NCI-H146 treated with DMSO at 0.1 percent for 48 hours (cell line): ENCODE data around the gene CYP27C1.

Experiments
- DNase-seq: peaks from one replicate; lab custom pipeline; 2025; ENCODE audit not compliant: unreplicated experiment; lab: John Stamatoyannopoulos, UW

CYP27C1 gene

DNA sequence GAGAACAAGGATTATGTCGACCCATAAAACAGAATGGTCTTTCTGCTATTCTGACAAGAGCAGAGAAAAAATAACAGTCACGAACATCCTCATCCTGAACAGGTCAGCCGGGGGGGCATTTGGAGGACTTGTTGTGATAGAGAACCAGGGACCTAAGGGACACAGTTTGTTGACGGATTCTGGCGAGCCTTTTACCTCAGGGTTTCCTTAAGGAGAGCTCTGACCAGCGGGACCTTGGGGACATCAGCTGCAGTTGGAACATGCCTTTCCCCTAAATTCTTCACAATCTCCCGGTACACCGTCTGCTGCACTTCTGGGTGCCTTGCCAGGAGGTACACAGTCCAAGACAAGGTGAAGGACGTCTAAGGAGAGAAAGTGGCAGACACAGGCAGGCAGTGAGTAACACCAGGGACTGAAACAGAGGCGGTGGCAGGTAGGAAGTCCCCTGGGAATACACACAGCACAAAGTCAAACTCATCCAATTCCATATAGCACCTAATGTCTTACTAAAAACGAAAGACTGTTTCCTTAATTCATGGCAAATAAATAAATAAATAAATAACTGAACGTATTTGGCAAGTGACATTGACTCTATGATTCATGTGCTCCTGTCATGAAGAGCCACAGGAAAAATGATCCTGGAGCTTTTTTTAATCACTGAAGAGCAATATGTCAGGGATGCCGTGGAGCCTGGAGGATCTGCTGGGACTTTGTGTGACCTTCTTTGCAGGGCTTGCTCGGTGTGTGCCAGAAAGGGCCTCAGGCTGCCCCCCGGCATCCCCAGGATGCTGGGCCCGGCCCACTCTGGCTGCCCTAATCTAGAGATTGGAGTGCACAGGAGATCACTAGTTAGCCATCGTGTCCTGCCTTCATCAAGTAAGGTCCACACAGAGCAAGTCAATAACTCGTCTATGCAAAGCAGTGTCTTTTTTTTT lies 24.7 kb downstream of the CYP27C1 start:
- no peak for DNase-seq

DNA sequence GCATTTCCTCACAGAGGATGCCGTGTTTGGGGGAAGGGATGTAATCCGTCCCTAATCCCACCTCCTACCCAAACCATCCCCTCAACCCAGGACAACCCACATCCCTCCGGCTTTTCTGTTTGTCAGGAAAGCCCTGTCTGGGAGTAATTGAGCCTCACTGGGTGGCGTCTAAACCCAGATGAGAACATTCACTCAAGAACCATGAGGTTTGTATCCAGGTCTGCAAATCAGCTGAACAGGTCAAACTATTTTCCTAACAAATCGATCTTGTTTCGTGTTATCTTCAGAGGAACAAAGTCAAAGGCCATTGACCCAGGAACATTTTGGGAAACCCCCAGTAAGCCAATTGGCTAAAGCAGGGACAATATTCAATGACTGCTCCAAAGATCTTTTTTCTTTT lies 25.7 kb downstream of the CYP27C1 start:
- DNase-seq = no peak

DNA sequence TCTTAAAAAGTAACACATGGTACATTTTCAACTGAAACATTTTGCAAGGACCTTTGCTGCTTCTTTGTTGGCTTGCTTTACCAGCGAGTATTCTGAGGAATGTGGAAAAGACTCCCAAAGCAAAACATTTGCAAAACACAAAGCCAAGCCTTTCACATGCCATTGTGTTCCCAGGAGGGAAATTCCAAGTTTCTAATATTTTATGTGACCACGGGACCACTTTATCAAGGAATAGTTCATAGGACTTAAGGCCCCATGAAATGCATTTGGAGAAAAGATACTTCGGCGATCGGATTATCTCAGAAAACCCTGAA lies 26.2 kb downstream of the CYP27C1 start:
- no peak for DNase-seq

DNA sequence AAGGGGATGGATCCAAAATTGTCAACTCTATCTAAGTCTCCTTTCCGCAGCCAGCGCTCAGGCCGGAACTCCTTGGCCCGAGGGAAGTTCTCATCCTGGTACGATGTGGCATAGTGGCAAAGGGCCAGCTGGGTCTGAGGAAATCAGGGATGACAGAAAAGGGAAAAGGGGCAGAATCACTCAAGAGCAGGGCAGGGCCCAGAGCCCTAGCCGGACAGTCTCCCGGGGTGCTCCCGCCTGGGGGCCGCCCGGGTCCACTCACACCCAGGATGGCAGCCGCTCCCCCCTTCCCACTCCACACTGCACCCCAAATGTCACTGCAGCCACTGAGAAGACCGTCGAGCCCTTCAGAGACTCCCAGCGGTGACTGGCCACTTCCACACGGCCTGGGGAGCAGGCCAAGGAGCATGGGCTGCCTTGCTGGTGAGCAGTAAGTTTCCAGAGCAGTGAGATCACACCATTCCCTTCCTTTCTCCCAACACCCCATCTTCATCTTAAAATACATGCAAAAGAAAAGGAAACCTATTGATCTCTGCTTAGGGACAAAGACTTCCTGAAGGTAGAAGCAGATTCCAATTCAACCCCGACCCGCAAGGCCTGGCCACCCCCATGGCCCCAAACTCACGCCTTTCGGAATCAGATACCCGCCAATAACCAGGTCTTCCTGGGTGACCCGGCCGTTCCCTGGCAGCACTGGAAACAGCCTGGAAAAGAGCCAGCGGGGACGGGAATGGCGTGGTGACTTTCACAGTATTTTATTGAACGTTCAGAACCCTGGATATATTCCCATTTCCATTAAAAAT lies 26.7 kb downstream of the CYP27C1 start:
- no peak for DNase-seq

DNA sequence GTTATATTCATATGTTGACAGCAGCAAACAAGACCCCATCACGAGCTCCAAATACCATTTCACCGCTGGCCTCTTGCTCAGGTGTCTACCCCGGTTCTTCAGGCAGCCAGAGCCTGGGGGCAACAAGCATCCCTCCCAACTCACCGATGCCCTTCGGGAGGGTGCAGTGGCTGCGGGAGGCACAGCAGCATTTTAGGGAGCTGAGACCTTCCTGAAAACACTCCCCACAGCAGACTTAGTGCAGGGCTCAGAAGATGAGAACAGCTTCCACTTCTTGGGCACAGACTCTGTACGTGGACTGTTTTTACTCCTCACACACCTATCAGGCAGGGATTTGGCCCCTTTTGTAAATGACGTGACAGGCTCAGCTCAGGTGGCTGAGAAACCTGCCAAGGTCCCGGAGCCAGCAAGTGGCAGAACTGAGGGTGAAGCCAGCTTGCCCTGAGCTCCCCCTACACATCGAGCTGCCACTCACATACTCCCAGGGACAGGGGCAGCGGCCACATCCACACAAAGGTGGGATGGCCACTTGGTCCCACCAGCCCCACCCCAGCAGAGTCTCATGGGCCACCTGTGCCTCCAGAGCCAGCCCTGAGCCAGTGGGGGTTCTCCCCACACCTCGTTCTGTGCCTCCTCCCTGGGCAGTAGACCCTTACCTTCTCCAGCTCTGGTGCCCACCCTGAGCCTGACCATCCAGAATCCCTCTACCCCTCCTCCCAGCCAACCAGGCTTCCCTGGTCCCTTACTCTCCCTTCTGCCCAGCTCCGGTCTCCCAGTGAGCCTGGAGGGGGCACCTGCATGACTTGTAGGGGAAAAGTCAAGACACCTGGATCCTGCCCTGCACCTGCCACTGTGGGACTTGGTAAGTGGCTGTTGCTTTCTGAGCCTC lies 28.5 kb downstream of the CYP27C1 start:
- DNase-seq = no peak

DNA sequence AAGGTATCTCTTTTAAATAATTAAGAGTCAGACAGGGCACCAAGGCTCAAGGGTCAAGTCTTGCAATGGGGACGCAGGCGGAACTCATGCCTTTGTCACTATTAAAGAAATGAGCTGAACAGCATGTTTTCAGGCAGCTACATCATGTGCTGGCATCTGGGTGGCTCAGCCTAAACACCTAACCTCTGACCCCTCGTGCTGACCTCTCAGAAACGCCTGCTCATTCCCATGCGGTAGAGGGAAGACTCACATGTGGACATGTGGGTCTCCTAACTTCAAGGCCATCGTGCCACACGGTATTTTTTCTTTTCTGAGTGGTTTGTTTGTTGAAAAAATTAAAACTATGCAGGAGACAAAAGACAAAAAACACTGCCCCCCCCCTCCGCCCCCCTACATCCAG lies 31.3 kb downstream of the CYP27C1 start:
- no peak for DNase-seq

DNA sequence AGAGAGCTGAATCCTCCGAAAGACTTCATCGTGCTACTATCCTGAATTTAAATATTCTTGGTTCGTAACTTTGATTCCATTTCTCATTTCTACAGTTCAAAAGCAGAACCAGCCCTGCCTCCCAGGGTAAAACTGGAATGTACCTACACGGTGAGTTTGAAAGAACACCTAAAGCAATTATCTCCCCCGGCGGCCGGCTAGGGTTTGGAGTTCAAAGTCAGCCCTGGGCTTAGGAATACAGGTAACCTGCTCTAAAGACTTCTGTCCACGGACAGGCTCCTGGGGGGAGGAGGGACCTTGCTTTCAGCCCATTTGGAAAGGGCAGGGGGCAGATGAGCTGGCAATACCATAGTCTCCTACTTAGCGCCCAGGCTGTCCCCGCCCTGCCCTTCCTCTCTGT lies 32.3 kb downstream of the CYP27C1 start:
- no peak for DNase-seq

DNA sequence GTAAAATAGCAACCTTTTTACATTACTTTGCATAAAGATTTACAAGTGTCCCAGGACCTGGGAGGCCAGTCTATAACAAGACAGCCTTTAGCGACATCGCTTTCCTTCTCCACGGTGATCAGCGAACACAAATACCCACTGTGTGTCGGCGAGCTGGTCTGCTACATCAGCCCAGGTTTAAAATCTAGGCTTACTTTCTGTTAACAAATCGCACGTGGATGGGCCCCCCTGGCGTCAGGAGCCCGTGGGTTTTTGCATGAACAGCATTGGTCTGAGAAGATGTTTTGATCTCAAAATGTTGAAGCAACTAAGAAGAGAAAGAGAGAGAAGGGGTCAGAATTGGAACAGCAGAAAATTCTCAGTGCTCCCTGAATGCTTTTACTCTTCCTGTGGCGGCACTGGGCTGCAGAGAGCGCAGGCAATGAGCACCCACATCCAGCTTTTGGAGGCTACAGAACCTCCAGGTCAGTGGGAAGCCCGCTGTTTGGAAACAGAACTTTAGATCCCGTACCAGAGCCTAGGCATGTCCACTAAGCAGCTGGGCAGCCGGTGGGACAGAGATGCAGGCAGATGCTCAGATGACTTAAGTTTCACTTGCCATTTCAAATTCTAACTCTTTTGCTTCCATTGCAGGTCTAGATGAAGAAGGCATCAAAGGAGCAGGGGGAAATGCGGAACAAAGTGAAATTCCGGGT lies 32.9 kb downstream of the CYP27C1 start:
- DNase-seq = no peak

DNA sequence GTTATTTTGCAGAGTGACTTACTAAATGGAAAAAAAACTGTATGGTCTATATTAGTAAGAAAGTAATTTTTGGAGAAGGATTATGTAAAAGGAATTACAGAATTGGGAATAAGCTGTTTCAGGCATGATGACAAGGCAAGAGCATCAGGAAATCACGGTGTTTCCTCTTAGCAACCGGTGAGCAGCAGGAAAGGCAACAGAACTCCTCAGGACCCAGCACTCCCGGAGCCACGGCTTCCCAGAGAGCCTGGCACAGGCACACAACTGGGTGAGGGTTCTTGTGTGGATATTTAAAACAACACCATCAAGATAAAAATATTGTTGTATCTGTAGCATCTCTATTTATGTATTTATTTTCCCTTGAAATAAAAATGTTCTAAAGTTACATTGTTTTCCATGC lies 34.4 kb downstream of the CYP27C1 start:
- DNase-seq = no peak

DNA sequence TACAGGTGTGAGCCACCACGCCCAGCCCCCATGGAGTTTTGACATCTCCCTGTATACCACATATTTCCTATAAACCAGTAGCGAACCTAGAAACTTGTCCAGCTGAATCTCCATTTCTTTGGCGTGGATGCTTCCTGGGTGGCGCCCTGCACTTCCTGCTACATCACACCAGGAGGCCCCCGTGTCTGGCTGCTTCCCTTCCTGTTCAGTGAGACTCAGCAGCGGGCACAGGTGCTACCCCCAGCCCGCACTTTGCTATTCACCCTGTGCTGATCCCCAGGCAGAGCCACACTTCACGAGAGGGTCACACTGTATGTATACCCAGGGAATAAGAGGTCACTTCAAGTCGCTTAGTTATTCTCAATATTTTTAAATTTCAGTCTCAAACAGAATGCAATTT lies 35.0 kb downstream of the CYP27C1 start:
- no peak for DNase-seq

DNA sequence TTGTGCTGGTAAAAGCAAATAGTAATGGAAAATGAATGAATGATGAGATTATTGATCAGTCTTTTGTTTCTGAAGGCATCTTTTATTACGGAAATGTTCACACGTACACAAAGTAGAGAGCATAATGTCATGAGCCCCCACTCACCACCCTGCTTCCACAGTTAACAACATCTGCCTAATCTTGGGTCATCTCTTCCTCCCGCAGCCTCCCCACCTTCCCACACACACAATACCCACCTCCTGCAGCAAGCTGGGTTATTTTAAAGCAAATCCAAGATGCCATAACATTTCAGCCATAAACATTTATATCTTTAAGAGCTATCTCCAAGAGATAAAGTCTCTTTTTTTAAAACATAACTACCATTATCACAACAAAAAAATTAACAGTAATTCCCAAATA lies 36.3 kb downstream of the CYP27C1 start:
- DNase-seq = no peak

DNA sequence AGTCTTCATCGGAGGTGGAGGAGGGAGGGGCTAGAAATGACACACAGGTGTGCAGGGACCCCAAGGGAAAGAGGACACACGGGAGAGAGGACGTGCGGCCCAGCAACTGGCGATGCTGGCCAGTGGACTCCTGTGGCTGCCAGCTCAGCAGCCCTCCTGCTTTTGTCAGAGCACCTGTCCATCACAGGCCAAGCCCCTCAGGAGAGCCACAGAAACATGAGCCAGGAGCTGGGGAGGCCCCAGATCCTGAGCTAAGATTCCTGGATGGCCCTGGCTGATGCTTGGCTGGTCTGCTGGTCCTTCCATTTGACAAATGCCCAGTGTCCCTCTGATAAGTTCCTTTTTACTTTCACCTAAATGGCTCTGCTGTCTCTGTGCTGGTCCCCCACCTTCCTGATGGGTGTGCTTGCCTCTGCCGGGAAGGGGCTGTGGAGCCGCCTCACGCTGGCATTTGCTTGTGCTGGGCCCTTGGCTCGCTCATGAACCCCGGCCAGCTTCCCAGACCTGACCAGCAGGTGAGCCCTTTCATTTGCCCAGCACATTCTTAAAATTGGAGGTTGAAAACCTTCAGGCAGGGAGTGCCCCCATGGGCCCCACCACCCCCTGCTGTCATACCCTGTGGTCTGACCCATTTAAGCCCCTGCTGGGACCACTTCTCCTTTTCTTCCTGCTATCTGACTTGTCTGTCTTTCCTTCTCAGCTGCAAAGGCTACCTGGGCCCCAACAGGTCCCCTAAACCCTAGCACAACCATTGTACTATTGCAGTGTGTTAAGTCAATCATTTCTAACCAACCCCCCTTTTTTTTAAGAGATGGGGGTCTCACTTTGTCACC lies 37.3 kb downstream of the CYP27C1 start:
- DNase-seq = no peak

DNA sequence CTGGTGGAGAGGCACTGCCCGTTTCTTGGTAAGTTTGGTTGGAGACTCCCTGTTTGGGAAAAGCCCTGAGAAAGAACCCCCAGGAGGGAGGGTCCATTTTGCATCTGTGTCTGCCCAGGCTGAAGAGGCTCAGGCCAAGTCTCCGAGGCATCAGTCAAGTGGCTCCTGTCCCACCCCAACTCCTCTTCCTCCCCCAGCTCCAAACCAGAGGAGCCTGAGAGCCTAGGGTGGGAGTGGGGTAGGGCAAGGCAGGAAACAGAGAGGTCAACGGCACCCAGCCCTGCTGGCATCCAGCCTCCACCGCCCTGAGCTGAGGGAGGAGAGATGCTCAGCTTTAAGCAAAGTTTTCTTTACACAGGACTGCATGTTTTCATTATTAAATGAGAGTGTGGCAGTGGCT lies 38.2 kb downstream of the CYP27C1 start:
- no peak for DNase-seq

DNA sequence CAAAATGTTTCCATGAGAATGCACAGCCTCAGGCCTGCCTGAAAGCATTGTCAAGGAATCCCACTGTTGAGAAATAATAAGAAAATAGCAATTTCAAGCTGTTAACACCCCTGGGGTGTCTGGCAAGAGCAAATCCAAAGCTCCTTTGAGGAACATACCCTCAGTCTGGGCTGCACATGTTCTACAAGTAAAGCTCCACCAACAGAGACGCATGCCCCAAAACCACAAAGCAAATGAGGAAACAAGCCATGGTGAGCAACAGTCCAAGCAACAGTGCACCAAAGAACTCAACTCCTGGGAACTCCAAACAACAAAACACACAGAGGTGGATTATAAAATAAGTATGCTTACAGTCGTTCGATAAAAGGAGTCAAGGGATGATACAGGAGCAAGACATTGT lies 40.3 kb downstream of the CYP27C1 start:
- DNase-seq = no peak

DNA sequence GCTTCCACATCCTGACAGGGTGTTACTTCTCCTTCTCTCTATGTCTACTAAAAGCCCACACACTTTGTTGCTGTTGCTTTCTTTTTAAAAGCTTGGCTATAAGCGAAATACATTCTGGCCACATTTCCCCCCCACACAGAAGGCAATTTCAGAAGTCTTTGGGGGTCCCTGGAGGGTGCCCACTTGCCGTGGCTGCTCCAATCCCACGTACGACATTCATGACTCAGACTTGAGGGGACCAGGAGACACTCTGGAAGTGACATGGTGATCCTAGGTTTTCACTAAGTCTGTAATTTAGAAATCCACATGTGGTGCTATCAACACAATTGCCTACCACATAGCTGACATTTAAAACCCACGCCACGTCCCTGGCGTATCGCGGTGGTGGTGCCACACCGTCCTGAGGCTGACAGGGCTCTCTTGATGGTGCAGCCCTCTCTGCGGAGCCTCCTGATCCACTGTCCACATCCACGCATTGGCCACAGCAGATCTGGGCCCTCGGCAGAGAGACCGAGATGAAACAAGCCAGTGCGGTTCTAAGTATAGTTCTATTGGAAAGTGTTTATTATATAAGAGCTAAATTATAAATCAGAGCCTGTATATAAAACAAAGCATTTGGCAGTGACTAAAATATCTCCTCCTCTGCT lies 42.4 kb downstream of the CYP27C1 start:
- DNase-seq = no peak

DNA sequence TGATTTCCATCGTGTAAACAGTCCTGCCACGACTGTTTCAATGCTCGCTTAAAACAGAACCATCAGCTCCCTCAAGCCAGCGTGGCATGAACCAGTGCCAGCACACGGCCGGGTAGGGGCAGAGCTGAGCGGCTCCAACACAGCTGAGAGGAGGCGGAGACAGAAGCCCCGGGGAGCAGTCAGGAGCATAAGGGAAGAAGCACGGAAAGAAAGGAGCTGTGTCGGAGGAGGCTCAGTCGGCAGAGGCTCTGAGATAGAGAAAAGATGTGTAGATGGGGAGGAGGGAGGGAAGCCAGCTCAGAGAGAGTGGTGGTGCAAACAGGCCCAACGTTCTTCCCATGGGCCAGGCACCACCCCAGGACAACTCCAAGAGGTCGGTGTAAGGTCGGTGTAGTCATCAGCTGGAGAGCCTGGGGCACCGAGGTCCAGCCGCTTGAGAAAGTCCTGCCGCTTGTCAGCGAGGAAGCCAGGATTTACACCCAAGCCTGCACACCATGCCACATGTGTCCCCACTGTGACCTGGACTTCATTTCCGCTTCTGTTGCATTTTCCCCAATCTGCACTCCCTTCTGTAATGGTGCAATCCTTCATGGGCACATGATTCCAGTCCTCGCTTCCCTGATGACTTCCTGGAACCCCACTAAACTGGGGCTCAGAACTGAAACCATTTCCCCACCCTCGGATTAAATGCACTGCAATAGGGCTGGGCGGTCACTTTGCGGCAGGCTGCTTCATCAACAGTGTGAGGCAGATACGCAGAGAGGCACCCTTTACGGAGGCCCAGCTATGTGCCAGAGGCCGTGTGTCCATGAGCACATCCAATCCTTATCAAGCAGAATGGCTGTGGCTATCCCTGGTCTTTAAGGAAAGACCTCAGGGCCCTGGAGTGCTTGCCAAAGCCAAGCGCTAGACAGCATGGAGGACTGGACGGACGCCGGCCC lies 43.5 kb downstream of the CYP27C1 start:
- no peak for DNase-seq

DNA sequence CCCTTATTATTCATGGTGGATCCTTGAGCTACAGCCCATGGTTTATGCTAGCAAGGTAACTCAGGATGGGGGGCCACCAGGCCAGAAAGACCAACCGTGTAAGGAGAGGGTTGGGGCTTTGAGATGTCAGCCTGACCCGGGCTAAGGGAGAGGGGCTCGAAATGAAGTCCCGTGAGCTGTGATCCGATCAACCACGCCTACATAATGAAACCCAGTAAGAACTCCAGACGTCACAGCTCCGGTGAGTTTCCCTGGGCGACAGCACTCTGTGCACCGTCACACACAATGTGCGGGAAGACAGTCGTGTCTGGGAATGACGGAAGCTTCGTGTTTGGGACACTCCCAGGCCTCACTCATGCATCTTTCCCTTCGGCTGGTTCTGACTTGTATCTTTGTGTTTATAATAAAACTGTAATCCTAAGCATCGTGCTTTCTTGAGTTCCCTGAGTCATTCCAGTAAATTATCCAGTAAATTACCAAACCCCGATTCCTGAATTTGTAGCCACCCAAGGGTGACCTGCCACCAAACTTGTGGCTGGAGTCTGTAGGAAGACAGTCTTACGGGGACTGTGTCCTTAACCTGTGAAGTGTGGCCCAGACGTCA lies 44.2 kb downstream of the CYP27C1 start:
- no peak for DNase-seq
